NCI-H1417 (cell line): ENCODE data around the gene G3BP1.
"Not testable (repeated sequence)": the region's sequence is repeated elsewhere in the genome, so short reads cannot be mapped to it uniquely, and the experiment has no call there.

Experiments
- DNase-seq, 3 experiments: peaks; one replicate each; lab custom pipeline; 2025; lab: John Stamatoyannopoulos, UW

G3BP1 gene

DNA sequence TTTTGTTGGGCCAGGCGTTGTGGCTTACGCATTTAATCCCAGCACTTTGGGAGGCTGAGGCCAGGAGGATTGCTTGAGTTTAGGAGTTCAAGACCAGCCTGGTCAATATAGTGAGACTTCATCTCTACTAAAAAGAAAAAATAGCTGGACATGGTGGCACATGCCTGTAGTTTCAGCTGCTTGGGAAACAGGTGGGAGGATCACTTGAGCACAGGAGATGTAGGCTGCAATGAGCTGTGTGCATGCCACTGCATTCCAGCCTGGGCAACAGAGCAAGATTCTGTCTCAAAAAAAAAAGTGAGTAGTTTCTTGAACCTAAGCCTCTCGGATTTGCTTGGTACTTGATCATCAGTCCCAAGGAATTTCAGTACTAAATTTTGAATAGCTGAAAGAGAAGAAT is 26.9 kb downstream of the G3BP1 start:
- no peak for DNase-seq

DNA sequence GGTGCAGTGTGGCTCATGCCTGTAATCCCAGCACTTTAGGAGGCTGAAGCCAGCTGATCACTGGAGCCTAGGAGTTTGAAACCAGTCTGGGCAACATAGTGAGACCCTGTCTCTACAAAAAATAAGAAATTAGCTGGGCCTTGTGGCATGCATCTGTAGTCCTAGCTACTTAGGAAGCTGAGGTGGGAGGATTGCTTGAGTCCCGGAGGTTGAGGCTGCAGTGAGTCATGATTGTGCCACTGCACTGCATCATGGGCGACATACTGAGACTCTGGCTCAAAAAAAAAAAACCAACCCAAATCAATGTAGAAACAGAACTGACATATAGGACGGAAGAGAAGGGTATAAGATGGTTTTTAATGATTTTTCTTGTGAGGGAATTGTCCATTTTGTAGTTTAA is 27.7 kb downstream of the G3BP1 start:
- no peak for DNase-seq

DNA sequence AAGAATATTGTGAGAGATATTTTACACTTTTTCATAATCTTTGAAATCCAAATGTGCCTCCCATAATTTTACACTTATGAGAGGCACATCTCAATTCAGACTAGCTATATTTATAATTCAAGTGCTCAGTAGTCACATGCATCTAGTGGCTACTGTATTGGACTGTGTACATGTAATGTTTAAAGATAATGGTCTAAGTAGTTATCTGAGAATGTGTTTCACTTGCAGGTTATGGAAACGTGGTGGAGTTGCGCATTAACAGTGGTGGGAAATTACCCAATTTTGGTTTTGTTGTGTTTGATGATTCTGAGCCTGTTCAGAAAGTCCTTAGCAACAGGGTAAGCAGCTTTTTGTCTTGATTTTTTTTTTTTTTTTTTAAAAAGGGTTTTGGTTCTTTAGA is 28.8 kb downstream of the G3BP1 start:
- no peak for DNase-seq

GRCh38 chr5:151805414-151806223 is 33.9 kb downstream of the G3BP1 start:
- DNase-seq, result no peak

- DNase-seq, result no peak
Observed at GRCh38 chr5:151808451-151809169, 36.9 kb downstream of the G3BP1 start.

DNA sequence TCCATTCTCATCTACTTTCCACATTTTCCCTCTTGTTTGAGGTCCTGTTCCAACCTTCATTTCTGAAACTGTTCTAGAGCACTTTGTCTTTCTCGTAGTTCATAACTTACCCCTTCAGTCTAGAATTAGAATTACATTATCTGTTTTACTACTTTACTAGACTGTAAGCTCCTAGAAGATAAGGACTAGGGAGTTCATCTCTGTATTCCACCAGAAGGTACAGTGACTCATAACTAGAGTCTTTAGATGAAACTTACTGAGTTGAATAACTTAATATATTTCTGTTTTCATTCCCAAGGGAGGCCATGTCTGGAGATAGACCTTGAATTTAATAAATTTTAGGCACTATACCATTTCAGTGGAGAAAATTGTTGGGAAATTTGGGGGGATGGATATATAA is 38.7 kb downstream of the G3BP1 start:
- DNase-seq, result no peak

GRCh38 chr5:151810897-151811296 is 39.1 kb downstream of the G3BP1 start:
- DNase-seq, result no peak

GRCh38 chr5:151811593-151812321 is 40.0 kb downstream of the G3BP1 start:
- DNase-seq, result no peak

DNA sequence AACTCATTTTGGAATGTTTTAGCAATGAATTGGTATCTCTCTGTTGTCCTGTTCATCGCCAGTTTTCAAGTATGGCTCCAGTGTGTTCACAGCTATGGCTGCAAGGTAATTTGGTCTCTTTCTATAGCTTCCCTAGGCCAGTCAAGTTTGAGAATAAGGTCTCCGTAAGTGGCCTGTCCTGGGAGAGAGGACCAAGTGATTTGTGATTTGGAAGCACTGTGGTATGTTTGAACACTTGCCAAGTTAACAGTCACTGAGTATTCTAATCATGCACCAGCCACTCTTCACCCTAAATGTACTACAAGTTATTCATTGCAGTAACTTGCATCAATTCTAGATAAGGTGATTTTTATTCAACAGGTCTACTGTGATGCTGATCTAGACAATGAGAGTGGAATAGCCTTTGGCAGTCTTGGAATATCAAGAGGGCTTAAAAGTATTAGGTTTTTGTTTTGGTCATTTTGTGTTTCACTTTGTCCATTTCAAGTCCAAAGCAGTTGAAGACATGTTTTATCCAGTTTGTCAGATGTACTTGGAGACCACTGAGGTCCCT is 41.1 kb downstream of the G3BP1 start:
- no peak for DNase-seq

DNA sequence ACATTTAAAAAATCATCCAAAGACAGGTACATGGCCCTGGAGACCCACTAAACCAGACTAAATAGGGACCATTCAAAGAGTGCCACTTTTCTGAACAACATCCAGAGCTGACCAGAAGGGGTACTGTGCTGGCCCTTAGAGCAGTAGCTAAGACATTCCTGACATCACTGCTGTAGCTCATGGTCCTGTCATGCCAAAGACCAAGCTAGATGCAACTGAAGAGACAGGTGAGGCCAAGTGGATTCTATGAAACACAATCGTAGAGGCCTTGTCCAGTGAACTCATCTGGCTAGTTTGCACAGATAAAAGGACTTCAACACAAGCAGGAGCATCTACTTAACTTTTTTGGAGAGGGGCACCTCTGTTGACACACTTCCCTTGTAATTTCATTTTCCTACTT is 43.3 kb downstream of the G3BP1 start:
- no peak for DNase-seq

GRCh38 chr5:151819830-151820229 is 48.1 kb downstream of the G3BP1 start:
- DNase-seq, result no peak

DNA sequence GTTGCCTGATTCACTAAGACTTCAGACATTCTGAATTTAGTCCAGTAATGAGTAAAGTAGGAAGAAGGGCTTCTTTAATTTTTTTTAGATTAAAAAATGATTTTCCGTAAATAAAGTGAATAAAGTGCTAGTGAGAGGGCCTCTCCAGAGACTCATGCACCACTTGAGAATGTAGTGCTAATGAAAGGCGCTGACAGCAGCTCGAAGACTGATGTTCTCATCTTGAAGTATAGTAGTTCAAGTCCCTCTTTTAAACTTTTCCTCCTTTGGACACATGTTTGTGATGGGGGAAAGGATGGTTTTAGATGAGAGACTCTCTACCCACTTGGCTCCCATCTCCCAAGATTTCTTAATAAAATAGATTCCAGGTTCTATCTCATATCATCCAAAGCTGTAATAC is 48.5 kb downstream of the G3BP1 start:
- DNase-seq, result no peak

DNA sequence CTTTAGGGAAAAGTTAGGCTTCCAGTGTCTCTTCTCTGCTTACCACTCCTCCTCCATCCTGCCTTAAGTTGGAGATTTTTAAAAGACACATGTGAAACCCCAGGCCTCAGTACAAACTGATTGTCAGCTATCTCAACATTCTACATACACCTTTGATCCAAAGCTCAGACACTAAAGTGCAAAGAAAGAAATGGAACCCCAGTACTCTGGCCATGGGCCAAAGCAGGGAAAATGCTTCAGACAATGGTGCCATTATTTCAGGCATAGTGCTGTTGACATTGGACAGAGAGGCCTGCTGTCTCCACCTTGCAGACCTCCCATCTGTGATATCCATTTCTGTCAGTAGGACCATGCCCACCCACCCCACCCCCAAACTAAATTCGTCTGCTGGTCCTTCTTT is 49.1 kb downstream of the G3BP1 start:
- DNase-seq, result no peak

DNA sequence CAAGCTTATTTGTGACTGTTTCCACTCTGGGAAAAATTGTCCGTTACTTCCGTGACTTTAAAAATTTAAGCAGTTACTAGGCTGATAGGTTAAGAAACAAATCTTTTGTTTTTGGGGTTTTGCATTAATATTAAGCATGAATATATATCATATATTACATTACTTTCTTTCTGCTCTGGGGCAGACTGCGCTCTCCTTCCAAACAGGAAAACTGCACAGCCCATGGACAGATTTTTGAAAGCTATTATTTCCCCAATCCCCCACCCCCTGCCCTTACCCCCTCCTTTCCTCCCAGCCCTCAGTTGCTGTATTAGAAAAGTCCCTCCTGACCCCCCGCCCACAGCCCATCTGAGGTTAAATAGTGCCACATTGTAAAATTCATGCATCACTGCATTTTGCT is 50.4 kb downstream of the G3BP1 start:
- DNase-seq, result no peak

GRCh38 chr5:151825445-151825844 is 53.7 kb downstream of the G3BP1 start:
- DNase-seq, result peak; percentile 25 to 82 (median 70)

GRCh38 chr5:151829370-151829769 is 57.6 kb downstream of the G3BP1 start:
- DNase-seq, result no peak

- not testable (repeated sequence) for DNase-seq
Observed at GRCh38 chr5:151832843-151833242, 61.1 kb downstream of the G3BP1 start.

DNA sequence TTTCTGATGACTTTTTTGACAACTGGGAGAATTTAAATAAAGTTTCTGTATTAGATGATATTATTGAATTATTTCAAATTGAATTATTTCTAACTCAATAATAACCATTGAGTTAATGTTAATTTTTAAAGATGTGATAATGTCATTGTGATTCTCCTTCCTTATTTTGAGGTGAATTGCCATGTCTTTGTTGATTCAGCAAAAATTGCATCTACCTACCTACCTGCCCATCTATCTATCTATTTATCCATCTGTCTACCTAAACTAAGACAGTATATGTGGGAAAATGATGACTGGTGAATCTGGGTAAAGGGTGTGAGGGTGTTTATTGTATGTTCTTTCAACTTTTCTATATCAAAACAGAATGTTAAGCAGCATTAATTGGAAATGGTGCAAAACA is 75.0 kb downstream of the G3BP1 start:
- no peak for DNase-seq

GRCh38 chr5:151847871-151848270 is 76.1 kb downstream of the G3BP1 start:
- no peak for DNase-seq

DNA sequence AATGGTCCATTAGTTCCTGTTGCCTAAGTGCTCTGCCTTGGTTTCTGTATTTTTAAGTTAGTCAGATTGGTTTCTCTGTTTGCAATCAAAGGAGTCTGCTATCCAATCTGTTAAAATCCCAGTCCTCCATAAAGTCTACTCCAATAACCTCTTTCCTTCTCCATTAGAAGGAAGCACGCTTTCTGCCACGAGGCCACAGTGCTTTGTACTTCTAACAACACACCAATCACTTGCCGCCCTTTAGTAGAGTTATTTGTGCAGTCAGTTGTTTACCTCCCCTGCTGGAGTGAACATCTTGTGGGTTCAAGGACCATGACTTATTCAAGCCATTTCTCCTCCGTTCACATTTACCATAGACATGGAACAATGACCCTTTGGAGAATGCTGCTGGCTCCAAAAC is 83.9 kb downstream of the G3BP1 start:
- peak in 1 of 3 experiments; percentile 61 for DNase-seq

- DNase-seq, result no peak
Observed at GRCh38 chr5:151856861-151857260, 85.1 kb downstream of the G3BP1 start.

DNA sequence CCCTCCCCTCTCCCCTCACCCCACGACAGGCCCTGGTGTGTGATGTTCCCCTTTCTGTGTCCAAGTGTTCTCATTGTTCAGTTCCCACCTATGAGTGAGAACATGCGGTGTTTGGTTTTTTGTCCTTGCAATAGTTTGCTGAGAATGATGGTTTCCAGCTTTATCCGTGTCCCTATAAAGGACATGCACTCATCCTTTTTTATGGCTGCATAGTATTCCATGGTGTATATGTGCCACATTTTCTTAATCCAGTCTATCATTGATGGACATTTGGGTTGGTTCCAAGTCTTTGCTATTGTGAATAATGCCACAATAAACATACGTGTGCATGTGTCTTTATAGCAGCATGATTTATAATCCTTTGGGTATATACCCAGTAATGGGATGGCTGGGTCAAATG is 89.1 kb downstream of the G3BP1 start:
- not testable (repeated sequence) for DNase-seq
